Dendritic cell treated with granulocyte-macrophage colony-stimulating factor and Interleukin-4, amounts not matched to agents 40 ng/mL and 50 ng/mL, for 4 days (primary cell): ENCODE data around the gene ENTREP1.

Experiments used
- H3K27ac Mint-ChIP-seq: one replicate; pipeline ENCODE4 v1.8.0; 2022; ENCODE audit warnings: mild to moderate bottlenecking, mixed read lengths
- H3K27me3 Mint-ChIP-seq: one replicate; pipeline ENCODE4 v1.8.0; 2022; ENCODE audit warnings: mild to moderate bottlenecking, mixed read lengths
- H3K36me3 Mint-ChIP-seq: one replicate; pipeline ENCODE4 v1.8.0; 2022; ENCODE audit warnings: low read depth, mixed read lengths
- H3K4me1 Mint-ChIP-seq: one replicate; pipeline ENCODE4 v1.8.0; 2022; ENCODE audit warnings: low read depth, mixed read lengths
- H3K4me3 Mint-ChIP-seq: one replicate; pipeline ENCODE4 v1.8.0; 2022; ENCODE audit warnings: mild to moderate bottlenecking, moderate library complexity, mixed read lengths
- H3K9me3 Mint-ChIP-seq: one replicate; pipeline ENCODE4 v1.8.0; 2022; ENCODE audit warnings: mixed read lengths
- intact Hi-C: fragments of 100-400 bp; cut with micrococcal nuclease; formaldehyde crosslinking; loops from one replicate; pipeline ENCODE4 v1.15.0; 2022

Gene ENTREP1

GRCh38 chr9:69363191-69363590 lies 38.2 kb downstream of the ENTREP1 start:
- Mint-ChIP-seq H3K4me3 (no peak overlapping the region), H3K9me3 (no peaks in the 10 kb centered on the region), H3K36me3 (no peaks in the 10 kb centered on the region), H3K4me1 (no peaks in the 10 kb centered on the region), H3K27me3 (peaks cover 7% of the 10 kb centered on the region), H3K27ac (no peak overlapping the region)
- intact Hi-C loops, result no loop called here

GRCh38 chr9:69364510-69365150 lies 39.6 kb downstream of the ENTREP1 start:
- Mint-ChIP-seq H3K4me1 (no peaks in the 10 kb centered on the region), H3K27me3 (peaks cover 6% of the 10 kb centered on the region), H3K9me3 (no peaks in the 10 kb centered on the region), H3K36me3 (no peaks in the 10 kb centered on the region), H3K4me3 (no peak overlapping the region), H3K27ac (no peak overlapping the region)
- intact Hi-C loops, result no loop called here

DNA sequence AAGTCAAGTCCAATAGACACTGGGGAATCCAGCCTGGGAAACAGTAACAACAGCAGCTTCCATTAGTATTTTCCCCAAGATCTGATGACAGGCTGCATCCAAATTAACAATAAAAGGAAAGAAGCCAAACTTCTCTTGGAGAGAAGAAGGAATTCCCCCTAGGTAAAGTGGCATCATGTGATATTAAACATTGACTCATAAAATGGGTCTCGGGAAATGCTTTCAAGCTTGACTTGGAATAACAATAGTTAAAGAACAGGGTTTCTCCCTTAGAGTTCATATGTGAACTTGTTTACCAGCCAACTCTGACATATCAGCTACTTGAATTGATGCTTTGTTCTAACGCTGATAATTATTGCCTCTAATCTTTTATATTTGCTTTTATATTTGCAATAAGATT lies 45.4 kb downstream of the ENTREP1 start:
- H3K4me3 Mint-ChIP-seq, result no peak overlapping the region
- H3K36me3 Mint-ChIP-seq, result no peaks in the 10 kb centered on the region

DNA sequence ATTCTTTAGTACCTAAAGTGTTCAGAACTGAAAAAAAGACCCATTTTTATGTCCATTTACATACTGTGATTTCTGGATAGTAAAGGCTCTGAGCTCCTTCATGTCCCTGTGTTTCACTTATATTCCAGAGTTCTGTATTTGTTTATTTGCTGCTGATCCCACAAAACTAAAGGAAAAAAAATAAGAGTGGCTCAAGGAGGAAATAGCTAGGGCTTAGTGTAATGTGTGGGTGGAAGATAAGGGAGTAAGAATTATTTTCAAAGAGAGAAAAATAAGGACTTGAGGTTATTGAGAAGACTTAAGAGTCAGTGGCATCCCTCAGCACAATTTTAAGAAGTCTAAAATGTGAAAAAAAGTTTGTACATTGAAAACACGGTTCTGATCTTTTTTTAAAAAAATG lies 46.0 kb downstream of the ENTREP1 start:
- no peak overlapping the region for H3K4me3 Mint-ChIP-seq
- H3K27me3 Mint-ChIP-seq, result peaks cover 1% of the 10 kb centered on the region
- no peaks in the 10 kb centered on the region for H3K9me3 Mint-ChIP-seq
- H3K27ac Mint-ChIP-seq, result no peak overlapping the region
- no peaks in the 10 kb centered on the region for H3K36me3 Mint-ChIP-seq
- intact Hi-C loops, result loop anchor here (10.0 kb wide), 1 partner anchor 46 kb away; the partner anchor contains the start of gene ENTREP1
- H3K4me1 Mint-ChIP-seq, result no peaks in the 10 kb centered on the region

More for the DNA sequence above, 45.4 kb downstream of the ENTREP1 start:
- H3K27me3 Mint-ChIP-seq, result peaks cover 1% of the 10 kb centered on the region
- intact Hi-C loops, result loop anchor here (10.0 kb wide), 1 partner anchor 46 kb away; the partner anchor contains the start of gene ENTREP1
- H3K9me3 Mint-ChIP-seq, result no peaks in the 10 kb centered on the region
- H3K27ac Mint-ChIP-seq, result no peak overlapping the region
- H3K4me1 Mint-ChIP-seq, result no peaks in the 10 kb centered on the region

GRCh38 chr9:69376651-69377050 lies 51.6 kb downstream of the ENTREP1 start:
- Mint-ChIP-seq H3K27ac (no peak overlapping the region), H3K36me3 (no peaks in the 10 kb centered on the region), H3K4me3 (no peak overlapping the region), H3K9me3 (no peaks in the 10 kb centered on the region), H3K4me1 (peaks cover 6% of the 10 kb centered on the region), H3K27me3 (no peaks in the 10 kb centered on the region)
- intact Hi-C loops, result loop anchor here (10.0 kb wide), 1 partner anchor 52 kb away; the partner anchor contains the start of gene ENTREP1

DNA sequence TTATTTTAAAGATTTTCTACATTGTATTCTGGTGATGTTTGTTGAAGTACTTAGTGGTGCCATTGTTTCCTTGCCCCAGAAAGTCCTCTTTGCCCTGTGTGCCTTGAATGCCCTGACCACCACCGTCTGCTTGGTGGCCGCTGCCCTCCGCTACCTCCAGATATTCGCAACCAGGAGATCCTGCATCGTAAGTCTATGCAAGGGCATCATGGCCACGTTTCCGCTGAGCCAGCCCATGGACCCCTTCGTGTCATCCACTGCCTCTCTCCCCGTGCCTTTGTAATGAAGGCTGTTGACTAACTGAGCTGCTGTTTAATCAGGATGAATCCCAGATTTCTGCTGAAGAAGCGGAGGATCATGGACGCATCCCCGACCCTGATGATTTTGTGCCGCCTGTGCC lies 52.3 kb downstream of the ENTREP1 start:
- Mint-ChIP-seq H3K4me1 (peaks cover 6% of the 10 kb centered on the region), H3K9me3 (no peaks in the 10 kb centered on the region), H3K4me3 (no peak overlapping the region), H3K27me3 (no peaks in the 10 kb centered on the region), H3K27ac (no peak overlapping the region), H3K36me3 (no peaks in the 10 kb centered on the region)
- intact Hi-C loops, result loop anchor here (10.0 kb wide), 1 partner anchor 52 kb away; the partner anchor contains the start of gene ENTREP1

DNA sequence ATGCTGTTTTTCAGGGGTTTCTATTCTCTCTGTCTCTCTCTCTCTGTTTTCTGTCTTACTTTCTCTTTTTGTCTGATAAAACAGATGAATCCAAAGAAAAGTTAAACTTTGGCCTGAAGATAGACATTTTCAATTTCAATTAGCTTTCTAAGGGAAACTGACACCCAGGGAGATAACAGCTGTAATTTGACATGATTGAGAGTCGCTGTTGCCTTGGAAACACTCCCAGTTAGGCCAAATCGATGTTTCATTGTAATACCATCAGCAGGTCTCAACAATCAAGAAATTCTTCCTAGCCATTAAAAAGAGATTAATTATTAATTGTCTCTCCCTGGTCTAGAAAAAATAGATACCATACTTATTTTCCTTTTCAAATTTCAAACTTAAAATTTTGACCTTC lies 53.0 kb downstream of the ENTREP1 start:
- Mint-ChIP-seq H3K27ac (no peak overlapping the region), H3K9me3 (no peaks in the 10 kb centered on the region), H3K4me1 (peaks cover 6% of the 10 kb centered on the region), H3K4me3 (no peak overlapping the region), H3K36me3 (no peaks in the 10 kb centered on the region), H3K27me3 (no peaks in the 10 kb centered on the region)
- intact Hi-C loops, result loop anchor here (10.0 kb wide), 1 partner anchor 53 kb away; the partner anchor contains the start of gene ENTREP1

GRCh38 chr9:69379270-69379982 lies 54.4 kb downstream of the ENTREP1 start:
- Mint-ChIP-seq H3K9me3 (no peaks in the 10 kb centered on the region), H3K4me1 (peaks cover 6% of the 10 kb centered on the region), H3K36me3 (no peaks in the 10 kb centered on the region), H3K4me3 (no peak overlapping the region), H3K27ac (no peak overlapping the region), H3K27me3 (peaks cover 2% of the 10 kb centered on the region)
- intact Hi-C loops, result loop anchor here (10.0 kb wide), 1 partner anchor 55 kb away; the partner anchor contains the start of gene ENTREP1

DNA sequence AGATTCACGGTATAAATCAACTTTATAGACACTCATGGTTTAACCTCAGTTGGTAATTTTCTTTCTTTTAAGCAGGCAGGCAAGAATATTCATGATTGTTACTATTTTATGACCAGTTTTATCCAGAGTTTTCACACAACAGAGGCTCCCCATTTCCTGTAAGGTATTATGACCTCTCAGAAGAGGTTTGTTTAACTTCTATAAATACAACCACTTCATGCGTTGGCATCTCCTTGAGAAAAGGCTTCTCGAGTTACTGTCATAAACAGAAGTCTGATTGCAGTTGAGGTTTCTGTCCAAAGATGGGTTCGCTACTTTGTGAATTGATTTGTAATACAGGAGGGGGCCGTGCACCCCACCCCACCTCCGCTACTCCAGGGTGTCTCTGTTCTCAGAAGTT lies 55.3 kb downstream of the ENTREP1 start:
- H3K4me3 Mint-ChIP-seq, result no peak overlapping the region
- H3K4me1 Mint-ChIP-seq, result peaks cover 6% of the 10 kb centered on the region
- H3K27ac Mint-ChIP-seq, result no peak overlapping the region
- intact Hi-C loops, result no loop called here
- H3K36me3 Mint-ChIP-seq, result no peaks in the 10 kb centered on the region
- H3K9me3 Mint-ChIP-seq, result no peaks in the 10 kb centered on the region
- peaks cover 2% of the 10 kb centered on the region for H3K27me3 Mint-ChIP-seq

- H3K27ac Mint-ChIP-seq, result no peak overlapping the region
- intact Hi-C loops, result no loop called here
- H3K9me3 Mint-ChIP-seq, result no peaks in the 10 kb centered on the region
Observed at GRCh38 chr9:69380811-69381210, 55.8 kb downstream of the ENTREP1 start.

DNA sequence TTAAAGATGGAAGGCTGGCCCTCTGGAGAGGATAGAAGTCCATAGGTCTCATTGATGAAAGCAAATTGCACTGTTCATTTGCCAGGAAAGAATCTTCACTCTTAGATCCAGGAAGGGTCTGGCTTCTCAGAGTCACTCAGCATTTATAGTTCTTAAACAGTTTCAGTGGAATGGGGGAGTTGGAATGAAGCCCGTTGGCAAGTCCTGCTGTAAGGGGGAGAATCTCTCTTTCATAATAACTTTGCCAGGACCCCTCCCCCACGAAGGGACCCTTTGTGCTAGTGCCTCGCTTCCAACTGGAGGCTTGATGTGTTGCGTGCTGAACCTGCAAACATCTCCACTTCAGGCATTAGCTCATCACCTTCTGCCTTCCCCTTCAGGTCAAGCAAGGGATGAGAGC lies 57.1 kb downstream of the ENTREP1 start:
- intact Hi-C loops, result no loop called here
- H3K4me1 Mint-ChIP-seq, result no peaks in the 10 kb centered on the region

More at GRCh38 chr9:69380811-69381210, 55.8 kb downstream of the ENTREP1 start:
- H3K4me1 Mint-ChIP-seq, result peaks cover 6% of the 10 kb centered on the region
- no peak overlapping the region for H3K4me3 Mint-ChIP-seq
- peaks cover 2% of the 10 kb centered on the region for H3K27me3 Mint-ChIP-seq
- no peaks in the 10 kb centered on the region for H3K36me3 Mint-ChIP-seq

DNA sequence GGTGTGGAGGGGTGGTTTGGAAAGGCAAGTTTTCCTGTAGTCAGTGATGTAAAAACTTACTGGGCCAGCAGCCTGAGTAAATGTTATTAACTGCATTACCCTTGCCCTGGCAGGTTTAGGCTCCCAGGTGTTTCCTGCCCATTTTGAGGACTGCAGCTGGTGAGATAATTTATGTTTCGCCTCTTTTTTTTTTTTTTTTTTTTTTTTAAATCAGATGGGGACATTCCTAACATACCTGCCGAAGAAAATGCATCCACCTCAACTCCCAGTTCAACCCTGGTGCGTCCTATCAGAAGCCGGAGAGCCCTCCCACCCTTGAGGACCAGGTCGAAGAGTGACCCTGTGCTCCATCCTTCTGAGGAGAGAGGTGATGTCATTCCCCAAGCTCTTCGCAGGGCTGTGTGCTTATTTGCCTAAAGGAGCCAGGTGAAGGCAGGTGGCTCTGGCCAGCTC lies 60.6 kb downstream of the ENTREP1 start:
- no peak overlapping the region for H3K4me3 Mint-ChIP-seq
- no peaks in the 10 kb centered on the region for H3K4me1 Mint-ChIP-seq
- H3K36me3 Mint-ChIP-seq, result no peaks in the 10 kb centered on the region
- H3K9me3 Mint-ChIP-seq, result no peaks in the 10 kb centered on the region
- no peak overlapping the region for H3K27ac Mint-ChIP-seq
- intact Hi-C loops, result no loop called here
- peaks cover 4% of the 10 kb centered on the region for H3K27me3 Mint-ChIP-seq

More for the DNA sequence above, 57.1 kb downstream of the ENTREP1 start:
- Mint-ChIP-seq H3K36me3 (no peaks in the 10 kb centered on the region), H3K27me3 (peaks cover 4% of the 10 kb centered on the region), H3K9me3 (no peaks in the 10 kb centered on the region), H3K27ac (no peak overlapping the region), H3K4me3 (no peak overlapping the region)

- Mint-ChIP-seq H3K27ac (no peak overlapping the region), H3K36me3 (no peaks in the 10 kb centered on the region), H3K4me3 (no peak overlapping the region), H3K27me3 (peaks cover 4% of the 10 kb centered on the region), H3K9me3 (no peaks in the 10 kb centered on the region), H3K4me1 (no peaks in the 10 kb centered on the region)
- intact Hi-C loops, result no loop called here
Observed at GRCh38 chr9:69386651-69387050, 61.6 kb downstream of the ENTREP1 start.

GRCh38 chr9:69388596-69388995 lies 63.6 kb downstream of the ENTREP1 start:
- intact Hi-C loops, result no loop called here
- Mint-ChIP-seq H3K27ac (no peak overlapping the region), H3K4me3 (no peak overlapping the region), H3K27me3 (peaks cover 3% of the 10 kb centered on the region), H3K4me1 (no peaks in the 10 kb centered on the region), H3K36me3 (no peaks in the 10 kb centered on the region), H3K9me3 (no peaks in the 10 kb centered on the region)
